ENCODE results near the gene KNOP1.

GRCh38 chr16:19664166-19664565, 53.9 kb downstream of the KNOP1 start:
- TF ChIP-seq FOXK2 (IDR thresholded peaks at IDR 0.05) (no peak), BHLHE40 (IDR thresholded peaks at IDR 0.05; ENCODE audit: borderline replicate concordance) (no peak), FOXA1 (IDR thresholded peaks at IDR 0.05) (no peak), NFRKB (IDR thresholded peaks at IDR 0.05) (no peak), PKNOX1 (IDR thresholded peaks at IDR 0.05) (no peak), HDGF (IDR thresholded peaks at IDR 0.05; ENCODE audit: borderline replicate concordance) (no peak), ELF4 (IDR thresholded peaks at IDR 0.05) (no peak), SUZ12 (IDR thresholded peaks at IDR 0.05) (no peak), TARDBP (IDR thresholded peaks at IDR 0.05) (no peak), ZNF384 (IDR thresholded peaks at IDR 0.05) (no peak), ARNT (IDR thresholded peaks at IDR 0.05) (no peak), SP1 (IDR thresholded peaks at IDR 0.05) (no peak), L3MBTL2 (conservative IDR thresholded peaks at IDR 0.05) (no peak), FOXM1 (IDR thresholded peaks at IDR 0.05; ENCODE audit: borderline replicate concordance) (no peak)
